NCI-H2171 (cell line): ENCODE data around the gene MEI1.
"Not testable (repeated sequence)": the region's sequence is repeated elsewhere in the genome, so short reads cannot be mapped to it uniquely, and the experiment has no call there.

Source experiments
- DNase-seq: peaks from one replicate; lab custom pipeline; 2025; lab: John Stamatoyannopoulos, UW

Gene MEI1

GRCh38 chr22:41681616-41682015 is 17.7 kb upstream of the MEI1 start:
- DNase-seq = no peak

GRCh38 chr22:41682033-41682807 is 17.1 kb upstream of the MEI1 start:
- DNase-seq = peak; percentile 64

GRCh38 chr22:41683052-41683451 is 16.3 kb upstream of the MEI1 start:
- no peak for DNase-seq

GRCh38 chr22:41683616-41684015 is 15.7 kb upstream of the MEI1 start:
- DNase-seq = no peak

GRCh38 chr22:41684194-41684593 is 15.1 kb upstream of the MEI1 start:
- DNase-seq = no peak

- not testable (repeated sequence) for DNase-seq
These were observed 12.4 kb upstream of the MEI1 start for GRCh38 chr22:41686890-41687289.

- peak; percentile 33 for DNase-seq
These were observed 11.4 kb upstream of the MEI1 start for GRCh38 chr22:41687901-41688364.

- DNase-seq = peak; percentile 97
These were observed 10.7 kb upstream of the MEI1 start, which contains the start of gene SNU13 for GRCh38 chr22:41688365-41689211. SNU13 (minus strand) TSS chr22:41688867; CDS start chr22:41688796, 71 bp downstream.

- no peak for DNase-seq
These were observed 8.8 kb upstream of the MEI1 start for GRCh38 chr22:41690476-41690875.

- no peak for DNase-seq
These were observed 4.1 kb upstream of the MEI1 start for GRCh38 chr22:41695211-41695610.

GRCh38 chr22:41696703-41697102 is 2.6 kb upstream of the MEI1 start:
- no peak for DNase-seq

- DNase-seq = peak; percentile 77
These were observed 2.1 kb upstream of the MEI1 start for GRCh38 chr22:41697126-41697775.

GRCh38 chr22:41700108-41700364 is 733 bp downstream of the MEI1 start:
- DNase-seq = no peak

- DNase-seq = no peak
These were observed 3.5 kb downstream of the MEI1 start for GRCh38 chr22:41702763-41703162.

GRCh38 chr22:41709341-41709740 is 10.0 kb downstream of the MEI1 start:
- DNase-seq = no peak

GRCh38 chr22:41713004-41713403 is 13.7 kb downstream of the MEI1 start:
- DNase-seq = no peak

- no peak for DNase-seq
These were observed 23.2 kb downstream of the MEI1 start for GRCh38 chr22:41722496-41722895.

GRCh38 chr22:41725510-41726110 is 26.3 kb downstream of the MEI1 start:
- no peak for DNase-seq

- no peak for DNase-seq
These were observed 32.3 kb downstream of the MEI1 start for GRCh38 chr22:41731609-41732008.

- no peak for DNase-seq
These were observed 32.9 kb downstream of the MEI1 start for GRCh38 chr22:41732096-41732772.

GRCh38 chr22:41733241-41733640 is 33.9 kb downstream of the MEI1 start:
- DNase-seq = not testable (repeated sequence)

GRCh38 chr22:41739576-41739975 is 40.3 kb downstream of the MEI1 start:
- DNase-seq = no peak
